Measurements from ENCODE around the gene B3GALT4.

GRCh38 chr6:33315793-33316602, 39.1 kb downstream of the B3GALT4 start:
- TF ChIP-seq CTCF (IDR thresholded peaks at IDR 0.05) (no peak), POLR2AphosphoS5 (IDR thresholded peaks at IDR 0.05) (no peak), EP300 (IDR thresholded peaks at IDR 0.05) (no peak)
